Lower leg skin (tissue), 4 donors: ENCODE results near the gene KIAA1143. TPM values are rescaled to one million over a fixed set of nuclear protein-coding genes. Genes with fewer than 3 reads are reported as not detected.
A peak's percentile ranks its signal among the peaks of the same experiment; 100 is the strongest.

ENCODE experiments used
- DNase-seq, 2 donors: peaks; one replicate each; pipeline ENCODE4 v3.0.0-alpha.2; 2019; ENCODE audit warnings: low spot score in 2 of 2
- H3K4me3 ChIP-seq: fragments of 200-600 bp; sonication (generic); 2 replicates; pipeline ENCODE4 v1.5.1; 2017; ENCODE audit warnings: mild to moderate bottlenecking, low read depth; ENCODE audit not compliant: poor library complexity, severe bottlenecking
- CTCF ChIP-seq, 3 donors: fragments of 450-650 bp; IDR thresholded peaks; one replicate each; pipeline ENCODE4 v1.5.1; 2016; ENCODE audit warnings: antibody characterized with exemption in 3 of 3, mild to moderate bottlenecking in 3 of 3, moderate library complexity in 2 of 3
- POLR2A ChIP-seq, 2 donors: fragments of 450-650 bp; IDR thresholded peaks; one replicate each; pipeline ENCODE4 v1.6.1; 2016 to 2017; ENCODE audit warnings: antibody characterized with exemption in 2 of 2, mild to moderate bottlenecking in 1 of 2, moderate library complexity in 1 of 2
- WGBS, 2 donors: methylation state at CpG; one replicate each; pipeline ENCODE4 v1.1.5; 2018; 5-methylcytosine and 5-hydroxymethylcytosine counted together
- intact Hi-C: fragments of 100-400 bp; cut with DNase I; formaldehyde crosslinking; loops from one replicate; pipeline ENCODE4 v1.15.0; 2023; ENCODE audit warnings: low total_unique reads
- total RNA-seq, 4 donors: library from RNA; depleted of rRNA; stranded (reverse); fragments of >200 nt; gene quantifications; one replicate each; pipeline ENCODE4 v1.1.0, GENCODE V29; 2016

The KIAA1143 gene
- 10 to 100 TPM; 20.1 to 22.3 (median 20.8) TPM for total RNA-seq

GRCh38 chr3:44761424-44762169, at the start of gene KIAA1143, which contains the start of gene KIF15:
Gene KIAA1143, minus strand, starts transcription at chr3:44761619. Its CDS starts 17 bp downstream, at chr3:44761602.
Gene KIF15, plus strand, starts transcription at chr3:44761794. Its CDS starts 72 bp downstream, at chr3:44761866.
- peak within 1 kb of the TSS; percentile 84 for H3K4me3 ChIP-seq
- DNase-seq, result peak; percentile 93 to 99
- no peak for TF ChIP-seq CTCF (IDR thresholded peaks at IDR 0.05)
- no peak for TF ChIP-seq POLR2A (IDR thresholded peaks at IDR 0.05)
- intact Hi-C loops, result no loop called here
- 1% methylated on average over 51 to 52 of the region's 64 CpGs for WGBS, 2 donors

- H3K4me3 ChIP-seq, result no peak overlapping the region
- TF ChIP-seq CTCF (IDR thresholded peaks at IDR 0.05) (no peak), POLR2A (IDR thresholded peaks at IDR 0.05) (no peak)
- intact Hi-C loops, result no loop called here
- 93% methylated on average over 2 of the region's 2 CpGs for WGBS, 2 donors
- DNase-seq, result no peak
Observed at GRCh38 chr3:44805960-44806359, 44.5 kb upstream of the KIAA1143 start.

- WGBS, 2 donors, result 92 to 96% methylated on average over 2 of the region's 2 CpGs
- no peak overlapping the region for H3K4me3 ChIP-seq
- no peak for TF ChIP-seq POLR2A (IDR thresholded peaks at IDR 0.05)
- no peak for TF ChIP-seq CTCF (IDR thresholded peaks at IDR 0.05)
- intact Hi-C loops, result no loop called here
- DNase-seq, result no peak
Observed at GRCh38 chr3:44803298-44803697, 41.9 kb upstream of the KIAA1143 start.

GRCh38 chr3:44802011-44802410, 40.6 kb upstream of the KIAA1143 start:
- 70 to 71% methylated on average over 2 of the region's 2 CpGs for WGBS, 2 donors
- no peak for DNase-seq
- TF ChIP-seq POLR2A (IDR thresholded peaks at IDR 0.05), result no peak
- H3K4me3 ChIP-seq, result no peak overlapping the region
- intact Hi-C loops, result no loop called here

- DNase-seq, result no peak
- intact Hi-C loops, result no loop called here
- no peak overlapping the region for H3K4me3 ChIP-seq
- WGBS, 2 donors, result 94 to 97% methylated on average over 4 of the region's 4 CpGs
- no peak for TF ChIP-seq POLR2A (IDR thresholded peaks at IDR 0.05)
Observed at GRCh38 chr3:44795197-44795596, 33.8 kb upstream of the KIAA1143 start.

GRCh38 chr3:44782891-44783290, 21.5 kb upstream of the KIAA1143 start:
- TF ChIP-seq CTCF (IDR thresholded peaks at IDR 0.05) (no peak), POLR2A (IDR thresholded peaks at IDR 0.05) (no peak)
- intact Hi-C loops, result no loop called here
- no peak overlapping the region for H3K4me3 ChIP-seq
- WGBS, 2 donors, result 95 to 99% methylated on average over 4 of the region's 4 CpGs
- DNase-seq, result no peak

- no peak for DNase-seq
- WGBS, 2 donors, result 98 to 100% methylated on average over 1 of the region's 1 CpG
- intact Hi-C loops, result no loop called here
- no peak overlapping the region for H3K4me3 ChIP-seq
- TF ChIP-seq CTCF (IDR thresholded peaks at IDR 0.05) (no peak), POLR2A (IDR thresholded peaks at IDR 0.05) (no peak)
Observed at GRCh38 chr3:44772099-44772442, 10.7 kb upstream of the KIAA1143 start.
